Central memory CD8-positive, alpha-beta T cell (primary cell): ENCODE data around the gene TTI1.

ENCODE experiments used
- ATAC-seq: fragments of 150-1000 bp; cut with Tn5 transposase; replicated peaks from 2 replicates; pipeline ENCODE4 v1.10.0; 2022; ENCODE audit warnings: mild to moderate bottlenecking, moderate FRiP score, moderate number of reproducible peaks; ENCODE audit not compliant: poor library complexity, severe bottlenecking; ENCODE audit errors: extremely low read depth
- DNase-seq, 2 donors: peaks; one replicate each; pipeline ENCODE4 v3.0.0; 2021; ENCODE audit warnings: low spot score in 2 of 2
- H3K27ac Mint-ChIP-seq: one replicate; pipeline ENCODE4 v1.8.0; 2022; ENCODE audit warnings: low read depth, mild to moderate bottlenecking, moderate library complexity, mixed read lengths
- H3K27me3 Mint-ChIP-seq: one replicate; pipeline ENCODE4 v1.8.0; 2022; ENCODE audit warnings: mixed read lengths
- H3K36me3 Mint-ChIP-seq: one replicate; pipeline ENCODE4 v1.8.0; 2022; ENCODE audit warnings: mild to moderate bottlenecking, moderate library complexity, mixed read lengths; ENCODE audit not compliant: insufficient read depth
- H3K4me1 Mint-ChIP-seq: one replicate; pipeline ENCODE4 v1.8.0; 2022; ENCODE audit warnings: mixed read lengths
- H3K4me3 Mint-ChIP-seq: one replicate; pipeline ENCODE4 v1.8.0; 2022; ENCODE audit warnings: mild to moderate bottlenecking, moderate library complexity, mixed read lengths
- H3K9me3 Mint-ChIP-seq: one replicate; pipeline ENCODE4 v1.8.0; 2022; ENCODE audit warnings: mixed read lengths

Gene TTI1

DNA sequence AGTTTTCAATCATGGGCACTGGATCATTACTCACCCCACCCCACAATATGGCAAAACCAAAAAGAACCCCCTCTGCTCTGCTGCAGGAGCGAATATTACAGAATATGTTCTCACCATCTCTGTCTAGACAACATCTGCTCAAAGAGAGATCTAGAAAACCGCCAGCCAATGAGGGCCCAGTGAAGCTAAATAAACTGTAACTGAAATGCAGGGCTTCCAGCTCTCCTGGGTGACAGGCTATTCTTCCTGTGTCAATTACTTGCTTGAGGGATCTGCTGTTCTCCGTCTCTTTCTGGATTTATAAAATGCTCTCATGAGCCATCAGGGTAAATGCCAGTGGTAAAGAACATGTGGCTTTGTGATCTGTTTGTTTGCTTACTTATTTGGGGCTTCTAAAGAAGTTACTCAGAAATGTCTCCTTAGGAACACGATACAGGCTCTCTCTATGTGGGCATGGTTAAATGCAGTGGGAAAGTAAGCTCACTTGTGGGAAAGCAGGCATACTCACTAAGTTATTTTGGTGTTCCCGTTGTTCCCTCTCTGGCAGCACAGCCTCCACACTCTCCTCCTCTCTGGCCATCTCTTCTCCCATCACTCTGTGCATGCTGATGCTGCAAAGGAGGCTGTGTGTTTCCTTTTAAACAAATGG, 44.8 kb downstream of the TTI1 start:
- Mint-ChIP-seq H3K4me1 (peaks cover 9% of the 10 kb centered on the region), H3K9me3 (no peaks in the 10 kb centered on the region), H3K36me3 (peaks cover 5% of the 10 kb centered on the region), H3K27ac (no peak overlapping the region), H3K27me3 (no peaks in the 10 kb centered on the region), H3K4me3 (no peak overlapping the region)
- no peak for ATAC-seq
- DNase-seq = no peak

DNA sequence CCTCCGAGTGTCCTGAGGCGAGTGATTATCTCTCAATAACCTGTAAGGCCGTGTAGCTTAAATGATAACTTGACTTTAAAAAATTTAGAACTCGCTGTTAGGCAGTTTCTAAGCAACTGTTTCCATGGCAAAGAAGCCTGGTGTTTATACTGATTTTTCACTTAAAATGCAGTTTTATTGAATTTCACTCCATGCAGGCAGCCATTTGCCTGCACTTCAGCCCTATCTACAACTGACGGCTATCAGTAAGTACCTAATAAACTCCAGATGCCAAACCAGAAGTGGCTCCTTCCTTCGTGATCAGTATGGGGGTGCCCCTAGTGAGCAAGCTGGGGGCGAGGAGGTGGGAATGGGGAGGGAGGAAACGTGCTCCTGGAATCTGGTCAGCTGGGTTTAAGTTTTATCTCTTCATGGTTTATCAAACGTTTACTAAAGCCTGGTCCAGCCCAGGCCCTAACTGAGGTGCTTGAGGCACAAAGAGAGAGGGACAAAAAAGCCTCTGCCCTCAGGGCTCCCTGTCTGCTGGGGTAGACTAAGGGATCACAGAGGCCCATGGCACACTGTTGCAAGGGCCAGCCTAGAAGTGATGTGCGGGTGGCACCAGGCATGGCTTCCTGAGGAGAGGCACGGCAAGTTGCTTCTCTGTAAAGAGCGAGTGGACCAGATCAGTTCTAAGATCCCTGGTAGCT, 45.5 kb downstream of the TTI1 start:
- no peaks in the 10 kb centered on the region for H3K27me3 Mint-ChIP-seq
- no peak overlapping the region for H3K27ac Mint-ChIP-seq
- H3K4me3 Mint-ChIP-seq = no peak overlapping the region
- peaks cover 9% of the 10 kb centered on the region for H3K4me1 Mint-ChIP-seq
- DNase-seq (no peak), ATAC-seq (no peak)
- H3K36me3 Mint-ChIP-seq = peaks cover 12% of the 10 kb centered on the region
- H3K9me3 Mint-ChIP-seq = no peaks in the 10 kb centered on the region

DNA sequence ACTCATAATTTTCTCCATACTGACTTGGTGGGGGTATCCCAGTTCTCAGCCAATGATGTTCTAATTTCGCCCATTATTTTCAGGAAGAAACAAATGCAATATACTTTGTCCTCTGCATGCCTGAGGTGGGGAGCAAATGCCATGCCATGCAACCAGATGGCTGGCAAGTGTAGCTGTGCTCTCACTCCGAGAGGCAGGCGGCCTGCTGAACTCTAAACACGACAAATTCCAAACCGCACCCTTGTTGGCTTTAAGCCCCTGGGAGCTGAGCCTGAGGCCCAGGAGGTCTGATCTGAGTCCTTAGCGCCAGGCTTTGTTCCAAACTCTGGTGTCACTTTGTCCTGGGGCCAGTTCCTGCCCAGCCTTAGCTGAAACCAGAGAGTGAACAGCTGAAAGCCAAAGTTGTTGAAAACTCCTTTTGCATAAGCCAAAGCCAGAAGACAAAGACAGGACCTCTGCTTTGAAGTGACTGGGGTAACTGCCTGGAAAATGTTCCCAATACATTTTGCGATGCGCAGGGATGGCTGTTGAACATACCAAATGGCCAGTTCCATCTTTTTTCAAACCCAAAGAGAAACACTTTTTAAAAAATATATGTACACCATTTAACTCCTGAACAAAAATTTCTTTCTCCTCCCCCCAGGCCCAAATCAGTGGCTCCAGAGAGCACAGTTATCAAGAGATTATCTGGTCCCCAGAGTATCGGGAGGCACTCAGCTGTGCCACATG, 46.2 kb downstream of the TTI1 start:
- Mint-ChIP-seq H3K27ac (no peak overlapping the region), H3K36me3 (peaks cover 18% of the 10 kb centered on the region), H3K4me3 (no peak overlapping the region), H3K9me3 (no peaks in the 10 kb centered on the region), H3K27me3 (no peaks in the 10 kb centered on the region), H3K4me1 (peaks cover 9% of the 10 kb centered on the region)
- DNase-seq = no peak
- ATAC-seq = no peak

DNA sequence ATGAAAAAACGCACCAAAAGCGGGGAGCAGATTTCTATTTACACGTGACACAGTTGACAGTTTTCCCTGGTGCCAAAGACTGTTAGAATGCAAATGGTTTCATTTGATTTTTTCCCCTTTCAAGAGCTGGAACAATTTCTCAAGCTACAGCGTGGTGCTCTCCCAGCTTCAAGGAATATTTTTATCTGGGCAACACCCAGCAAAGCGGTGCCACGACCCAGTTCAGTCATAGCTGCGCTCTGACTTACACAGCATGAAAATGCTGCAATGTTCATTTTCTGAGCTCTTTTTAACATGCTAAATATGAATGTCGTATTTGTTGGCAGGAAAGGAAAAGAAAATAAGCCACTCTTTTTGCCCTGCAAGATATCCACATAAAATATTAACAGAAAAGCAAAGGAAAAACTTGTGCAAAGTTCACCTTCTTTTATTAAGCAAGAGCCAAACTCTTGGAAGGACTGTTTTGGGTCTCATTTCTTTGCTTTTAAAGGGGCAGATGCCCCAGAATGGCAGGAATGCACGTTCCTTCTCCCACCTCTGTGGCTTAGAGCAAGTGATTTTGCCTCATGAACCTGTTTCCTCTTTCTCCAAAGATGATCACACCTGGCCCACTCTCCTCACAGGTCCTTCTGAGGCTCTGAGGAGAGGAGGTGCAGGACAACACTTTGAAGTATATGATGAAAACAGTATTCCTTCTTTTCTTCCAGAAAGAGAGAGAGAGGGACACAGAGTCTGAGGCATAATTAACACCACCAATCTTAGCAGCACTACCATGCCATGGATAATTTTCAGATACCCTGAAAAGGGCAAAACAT, 47.0 kb downstream of the TTI1 start:
- ATAC-seq = no peak
- Mint-ChIP-seq H3K36me3 (peaks cover 24% of the 10 kb centered on the region), H3K4me1 (peaks cover 9% of the 10 kb centered on the region), H3K27ac (no peak overlapping the region), H3K4me3 (no peak overlapping the region), H3K27me3 (no peaks in the 10 kb centered on the region), H3K9me3 (no peaks in the 10 kb centered on the region)
- no peak for DNase-seq

DNA sequence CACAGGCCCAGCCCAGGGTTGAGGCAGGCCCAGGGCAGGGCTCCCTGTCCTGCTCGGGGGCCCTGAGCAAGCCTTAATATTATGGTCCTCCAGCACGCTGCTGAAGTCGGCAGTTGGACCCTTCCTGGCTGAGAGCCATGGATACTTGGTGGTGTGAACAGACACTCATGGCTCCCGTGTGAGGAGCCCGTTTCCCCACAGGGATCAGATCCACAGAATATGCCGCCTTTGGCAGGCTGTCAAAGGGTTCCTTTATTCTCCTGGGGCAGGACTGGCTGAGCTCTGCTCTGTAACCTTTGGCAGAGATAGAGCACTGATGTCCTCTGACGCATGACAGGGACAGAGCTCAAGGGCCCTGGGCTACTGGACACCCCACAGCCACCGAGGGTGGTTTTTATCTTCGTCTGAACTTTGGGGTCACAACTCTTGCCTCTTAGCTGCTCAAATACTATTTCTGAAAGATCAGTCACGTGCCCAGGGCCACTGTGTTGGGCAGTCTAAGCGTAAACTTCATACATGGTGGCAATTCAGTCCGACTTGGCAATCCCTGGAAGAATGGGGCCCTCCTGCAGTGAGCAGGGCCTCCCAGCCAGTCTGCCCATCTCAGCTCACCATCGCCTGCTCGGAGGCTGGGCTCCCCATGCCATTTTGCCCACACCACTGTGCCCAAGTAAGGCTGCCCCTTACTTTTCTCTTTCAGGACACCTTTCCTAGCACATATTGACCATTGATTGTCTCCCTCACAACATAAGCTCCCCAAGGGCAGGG, 49.1 kb downstream of the TTI1 start:
- no peaks in the 10 kb centered on the region for H3K27me3 Mint-ChIP-seq
- no peak overlapping the region for H3K4me3 Mint-ChIP-seq
- H3K4me1 Mint-ChIP-seq = no peaks in the 10 kb centered on the region
- ATAC-seq (no peak), DNase-seq (no peak)
- H3K36me3 Mint-ChIP-seq = peaks cover 26% of the 10 kb centered on the region
- no peak overlapping the region for H3K27ac Mint-ChIP-seq
- H3K9me3 Mint-ChIP-seq = no peaks in the 10 kb centered on the region

DNA sequence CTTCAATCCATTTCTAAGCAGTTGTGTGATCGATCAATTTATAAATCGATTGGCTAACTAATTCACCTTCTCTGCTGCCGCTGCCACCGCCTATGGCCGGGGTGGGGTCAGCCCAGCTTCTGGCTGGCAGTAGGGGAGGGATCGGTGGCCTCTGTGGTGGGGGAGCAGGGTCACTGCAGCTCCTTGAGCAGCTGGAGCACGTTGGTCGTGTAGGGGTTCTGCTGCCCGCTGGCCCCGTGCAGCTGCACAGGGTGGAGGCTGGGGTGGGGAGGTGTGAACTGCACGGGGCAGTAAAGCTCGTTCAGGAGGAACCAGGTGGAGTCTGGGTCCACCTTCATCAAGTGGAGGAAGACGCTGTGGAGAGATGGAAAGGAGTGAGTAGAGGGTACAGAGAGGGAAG, 50.0 kb downstream of the TTI1 start:
- no peak for ATAC-seq
- H3K27me3 Mint-ChIP-seq = no peaks in the 10 kb centered on the region
- no peaks in the 10 kb centered on the region for H3K4me1 Mint-ChIP-seq
- no peaks in the 10 kb centered on the region for H3K9me3 Mint-ChIP-seq
- H3K4me3 Mint-ChIP-seq = no peak overlapping the region
- no peak for DNase-seq
- H3K36me3 Mint-ChIP-seq = peaks cover 26% of the 10 kb centered on the region
- no peak overlapping the region for H3K27ac Mint-ChIP-seq

DNA sequence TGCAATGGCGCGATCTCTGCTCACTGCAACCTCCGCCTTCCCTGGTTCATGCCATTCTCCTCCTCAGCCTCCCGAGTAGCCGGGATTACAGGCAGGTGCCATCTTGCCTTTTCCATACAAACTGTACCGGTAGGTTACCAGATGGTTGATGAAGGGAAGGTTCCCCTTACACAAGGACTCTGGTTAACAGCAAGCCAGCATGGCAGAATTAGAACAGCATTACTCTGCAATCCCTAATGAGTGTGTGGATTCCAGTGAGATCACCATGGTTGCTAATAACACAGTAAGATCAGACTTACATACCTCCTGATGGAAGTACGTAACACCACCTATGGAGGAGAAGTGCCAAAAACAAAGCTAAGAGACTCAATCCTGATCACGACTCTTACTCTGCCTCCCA, 51.7 kb downstream of the TTI1 start:
- Mint-ChIP-seq H3K4me1 (no peaks in the 10 kb centered on the region), H3K27me3 (no peaks in the 10 kb centered on the region), H3K27ac (no peak overlapping the region), H3K9me3 (no peaks in the 10 kb centered on the region), H3K36me3 (peaks cover 25% of the 10 kb centered on the region), H3K4me3 (no peak overlapping the region)
- DNase-seq (no peak), ATAC-seq (no peak)

DNA sequence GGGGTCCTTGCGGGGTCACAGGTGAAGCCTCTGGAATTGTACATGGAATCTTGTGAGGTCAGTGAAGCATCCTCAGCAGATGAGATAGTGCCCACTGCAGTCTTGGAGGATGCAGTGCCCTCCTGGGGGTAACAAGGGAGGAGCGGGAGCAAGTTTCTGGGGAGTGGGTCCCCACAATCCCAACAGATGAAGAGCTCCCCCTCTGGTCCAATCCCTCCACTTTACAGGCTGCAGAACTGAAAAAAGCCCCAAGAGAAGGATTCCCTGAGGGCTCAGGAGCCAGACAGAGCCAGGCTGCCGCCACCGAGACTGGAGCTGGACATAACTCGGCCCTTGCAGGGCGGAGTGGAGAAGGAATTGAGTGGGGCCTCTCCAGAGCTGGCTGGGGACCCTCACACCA, 52.4 kb downstream of the TTI1 start:
- H3K4me1 Mint-ChIP-seq = no peaks in the 10 kb centered on the region
- H3K27me3 Mint-ChIP-seq = no peaks in the 10 kb centered on the region
- no peaks in the 10 kb centered on the region for H3K9me3 Mint-ChIP-seq
- H3K27ac Mint-ChIP-seq = no peak overlapping the region
- no peak overlapping the region for H3K4me3 Mint-ChIP-seq
- ATAC-seq (no peak), DNase-seq (no peak)
- peaks cover 25% of the 10 kb centered on the region for H3K36me3 Mint-ChIP-seq

DNA sequence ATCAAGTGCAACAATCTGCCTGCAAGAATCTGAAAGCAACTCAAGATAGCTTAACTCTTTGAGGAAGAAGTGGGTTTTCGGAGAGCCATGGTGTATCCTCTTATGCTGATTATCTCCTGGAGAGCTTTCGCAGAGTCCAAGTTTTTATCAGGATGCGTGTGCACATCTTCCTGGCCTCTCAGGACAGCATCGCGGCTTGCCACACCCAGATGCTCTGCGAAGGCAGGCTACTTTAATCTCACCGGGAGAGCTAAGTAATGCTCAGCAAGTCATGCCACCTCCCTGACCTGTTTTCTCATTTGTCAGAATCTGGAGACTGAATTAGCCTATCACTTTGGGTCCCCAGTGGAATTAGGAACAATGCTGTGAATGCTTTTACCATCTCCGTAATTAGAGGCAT, 52.9 kb downstream of the TTI1 start:
- ATAC-seq (no peak), DNase-seq (no peak)
- Mint-ChIP-seq H3K9me3 (no peaks in the 10 kb centered on the region), H3K27ac (no peak overlapping the region), H3K27me3 (no peaks in the 10 kb centered on the region), H3K4me1 (no peaks in the 10 kb centered on the region), H3K36me3 (peaks cover 25% of the 10 kb centered on the region), H3K4me3 (no peak overlapping the region)

DNA sequence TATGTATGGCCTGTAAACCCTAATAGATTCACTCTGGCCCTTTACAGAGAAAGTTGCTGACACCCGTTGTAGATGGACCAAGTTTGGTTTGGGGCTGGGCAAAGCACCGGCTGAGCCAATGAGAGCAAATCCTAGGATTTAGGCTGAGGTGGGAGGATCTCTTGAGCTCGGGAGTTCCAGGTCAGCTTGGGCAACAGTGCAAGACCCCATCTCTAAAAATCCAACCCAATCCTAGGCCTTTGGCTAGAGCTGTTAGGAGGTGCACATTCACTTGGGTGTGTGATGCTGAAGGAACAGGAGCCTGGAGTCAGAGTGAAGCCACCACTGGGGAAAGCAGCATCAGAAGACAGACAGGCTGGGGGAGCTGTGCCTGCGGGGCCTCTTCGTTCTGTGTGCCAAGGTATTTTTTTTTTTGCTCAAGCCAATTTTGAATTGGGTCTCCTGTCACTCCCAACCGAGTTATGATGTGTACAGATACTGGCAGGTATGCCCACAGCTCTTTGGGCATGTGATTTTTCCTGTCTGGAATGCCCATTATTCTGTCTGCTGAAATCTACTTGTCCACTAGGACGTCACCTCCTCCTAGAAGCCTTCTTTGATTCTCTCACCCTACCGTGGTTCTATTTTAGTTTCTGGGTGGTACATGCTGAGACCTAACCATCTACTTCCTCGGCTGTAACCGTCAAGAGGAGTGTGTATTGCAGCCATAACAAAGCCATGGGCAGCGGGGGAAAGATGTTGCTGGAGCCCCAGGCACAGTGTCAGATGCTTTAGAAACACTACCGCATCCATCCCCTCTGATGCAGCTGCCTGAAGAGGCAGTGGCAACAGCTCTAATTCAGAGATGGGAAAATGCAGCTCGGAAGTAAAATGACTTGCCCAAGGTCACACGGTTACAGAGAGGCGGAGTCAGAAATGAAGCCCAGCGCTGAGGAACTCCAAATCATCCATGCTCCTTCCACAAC, 54.0 kb downstream of the TTI1 start:
- ATAC-seq = no peak
- Mint-ChIP-seq H3K27me3 (no peaks in the 10 kb centered on the region), H3K9me3 (no peaks in the 10 kb centered on the region), H3K4me1 (no peaks in the 10 kb centered on the region), H3K36me3 (peaks cover 23% of the 10 kb centered on the region), H3K4me3 (no peak overlapping the region), H3K27ac (no peak overlapping the region)
- no peak for DNase-seq

DNA sequence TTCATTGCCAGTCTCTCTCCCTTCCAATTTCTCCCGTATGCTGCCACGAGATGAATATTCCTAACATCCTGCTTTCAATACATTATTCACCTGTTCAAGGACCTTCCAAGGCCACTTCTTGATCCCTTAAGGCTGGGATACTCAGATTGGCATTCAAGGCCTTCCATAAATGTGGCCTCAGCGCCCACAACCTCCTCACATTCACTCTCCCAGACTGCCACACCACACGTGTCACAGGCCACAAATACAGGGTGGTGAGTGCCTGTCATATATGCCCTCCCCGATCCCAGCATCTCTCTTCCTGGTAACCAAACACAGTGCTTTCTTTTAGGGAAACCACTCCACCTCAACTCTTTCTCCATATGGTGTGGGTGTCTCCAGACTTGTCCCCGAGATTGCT, 55.5 kb downstream of the TTI1 start:
- peaks cover 17% of the 10 kb centered on the region for H3K36me3 Mint-ChIP-seq
- no peak for ATAC-seq
- no peak overlapping the region for H3K27ac Mint-ChIP-seq
- H3K4me1 Mint-ChIP-seq = no peaks in the 10 kb centered on the region
- no peaks in the 10 kb centered on the region for H3K27me3 Mint-ChIP-seq
- no peaks in the 10 kb centered on the region for H3K9me3 Mint-ChIP-seq
- no peak overlapping the region for H3K4me3 Mint-ChIP-seq
- no peak for DNase-seq
